Choroid plexus epithelial cell (primary cell): ENCODE results near the gene DENND1B.

Experiments
- DNase-seq: peaks from one replicate; pipeline ENCODE4 v3.0.0-alpha.2; 2010; ENCODE audit warnings: low read depth
- H3K4me3 ChIP-seq: 2 replicates; pipeline ENCODE4 v1.5.1; 2011; ENCODE audit warnings: low read depth, mild to moderate bottlenecking, control low read depth, low read length, moderate library complexity
- CTCF ChIP-seq: conservative IDR thresholded peaks from 2 replicates; pipeline ENCODE4 v1.5.1; 2011; ENCODE audit warnings: low read depth, mild to moderate bottlenecking, control low read depth, inconsistent platforms, low read length, moderate library complexity

The DENND1B gene

GRCh38 chr1:197799271-197799670 is 24.0 kb upstream of the DENND1B start:
- peak; percentile 84 for DNase-seq
- TF ChIP-seq CTCF, result no peak
- H3K4me3 ChIP-seq, result no peak overlapping the region

GRCh38 chr1:197798492-197798891 is 23.2 kb upstream of the DENND1B start:
- no peak for TF ChIP-seq CTCF
- H3K4me3 ChIP-seq, result no peak overlapping the region
- no peak for DNase-seq

- H3K4me3 ChIP-seq, result no peak overlapping the region
- TF ChIP-seq CTCF, result no peak
- no peak for DNase-seq
These were observed 21.7 kb upstream of the DENND1B start for GRCh38 chr1:197797010-197797409.

- TF ChIP-seq CTCF, result no peak
- no peak for DNase-seq
- no peak overlapping the region for H3K4me3 ChIP-seq
These were observed 13.8 kb upstream of the DENND1B start for GRCh38 chr1:197788741-197789739.

GRCh38 chr1:197787623-197788536 is 12.6 kb upstream of the DENND1B start:
- no peak overlapping the region for H3K4me3 ChIP-seq
- no peak for DNase-seq
- TF ChIP-seq CTCF, result no peak

- no peak for DNase-seq
- TF ChIP-seq CTCF, result no peak
- no peak overlapping the region for H3K4me3 ChIP-seq
These were observed 11.8 kb upstream of the DENND1B start for GRCh38 chr1:197787056-197787455.
